GM12878 (cell line): Measurements from ENCODE around the gene DAZAP1. TPM values are rescaled to one million over a fixed set of nuclear protein-coding genes. Genes with fewer than 3 reads are reported as not detected.

ENCODE experiments used
- ATAC-seq: fragments of 200-7000 bp; cut with Tn5 transposase; 3 replicates; pipeline ENCODE4 v1.9.1; 2020; ENCODE audit warnings: mild to moderate bottlenecking, moderate library complexity
- BruUV-seq: library from RNA; stranded (reverse); fragments of 400-500 nt; replicated peaks from 2 replicates; lab custom pipeline; 2021; lab: Mats Ljungman, UMichigan
- CTCF ChIA-PET: fragments of 300-600 bp; sonication (Branson Sonifier 250); formaldehyde crosslinking; extraction: SDS; loops from one replicate; lab custom pipeline; 2021; ENCODE audit warnings: inconsistent platforms; lab: Yijun Ruan, JAX
- POLR2A ChIA-PET: fragments of 350-600 bp; formaldehyde crosslinking; extraction: SDS; loops from one replicate; lab custom pipeline; 2021; ENCODE audit warnings: inconsistent platforms; lab: Charles Lee
- RAD21 ChIA-PET: fragments of 300-600 bp; sonication (Branson Sonifier 250); formaldehyde crosslinking; loops from one replicate; lab custom pipeline; 2023; ENCODE audit warnings: antibody characterized with exemption; ENCODE audit not compliant: unreplicated experiment; lab: Charles Lee
- SMC1A ChIA-PET: fragments of 300-600 bp; sonication (Branson Sonifier 250); formaldehyde crosslinking; loops from one replicate; lab custom pipeline; 2023; ENCODE audit not compliant: unreplicated experiment, uncharacterized antibody; lab: Charles Lee
- DNase-seq: peaks from one replicate; pipeline ENCODE4 v3.0.0-alpha.2; 2011; ENCODE audit warnings: low read depth, low spot score
- FAIRE-seq: peaks from 3 replicates; lab custom pipeline; 2011; peaks lifted over from hg19 to GRCh38; lab: Jason Lieb, UNC
- H2AFZ ChIP-seq: 2 replicates; pipeline ENCODE4 v1.6.0; 2011; ENCODE audit warnings: low read depth, low read length, control low read depth; ENCODE audit not compliant: control insufficient read depth
- H3K27ac ChIP-seq: 2 replicates; pipeline ENCODE4 v1.5.1; 2011; ENCODE audit warnings: control low read depth; ENCODE audit not compliant: control insufficient read depth, insufficient read depth
- H3K27me3 ChIP-seq, 2 experiments: replicated peaks in 1 of 2; 2 replicates each; pipeline versions ENCODE4 v1.6.0 to v1.6.1; 2011; ENCODE audit warnings: low read length in 1 of 2; ENCODE audit not compliant: control insufficient read depth in 2 of 2, insufficient read depth in 2 of 2
- H3K36me3 ChIP-seq, 2 experiments: 2 replicates each; pipeline ENCODE4 v1.5.1; 2011; ENCODE audit warnings: low read length in 1 of 2; ENCODE audit not compliant: control insufficient read depth in 2 of 2, insufficient read depth in 2 of 2
- H3K4me1 ChIP-seq: 2 replicates; pipeline ENCODE4 v1.6.1; 2011; ENCODE audit warnings: mild to moderate bottlenecking, low read length, moderate library complexity, mixed read lengths; ENCODE audit not compliant: control insufficient read depth, insufficient read depth
- H3K4me2 ChIP-seq: 2 replicates; pipeline ENCODE4 v1.6.0; 2011; ENCODE audit warnings: control low read depth; ENCODE audit not compliant: control insufficient read depth, insufficient read depth
- H3K4me3 ChIP-seq: fragments of 200-600 bp; sonication (generic); 2 replicates; pipeline ENCODE4 v1.5.1; 2016
- H3K79me2 ChIP-seq: 2 replicates; pipeline ENCODE4 v1.6.0; 2011; ENCODE audit warnings: low read length; ENCODE audit not compliant: control insufficient read depth, insufficient read depth
- H3K9ac ChIP-seq: 2 replicates; pipeline ENCODE4 v1.8.0; 2011; ENCODE audit warnings: low read length, control low read depth, mixed read lengths; ENCODE audit not compliant: control insufficient read depth, insufficient read depth
- H3K9me3 ChIP-seq: replicated peaks from 3 replicates; pipeline ENCODE4 v1.5.1; 2011; ENCODE audit warnings: mild to moderate bottlenecking, low read length; ENCODE audit not compliant: control insufficient read depth, insufficient read depth
- H4K20me1 ChIP-seq: 2 replicates; pipeline ENCODE4 v1.6.0; 2011; ENCODE audit not compliant: control insufficient read depth, insufficient read depth
- BRCA1 ChIP-seq: IDR thresholded peaks from 2 replicates; pipeline ENCODE4 v1.6.1; 2011; ENCODE audit warnings: low read depth, low read length, improper control_type of control experiment
- CTCF ChIP-seq, 3 experiments: IDR thresholded peaks in 2 of 3; conservative IDR thresholded peaks in 1 of 3; 2 replicates each; pipeline ENCODE4 v1.5.1; 2011; ENCODE audit warnings: low read depth in 3 of 3, low read length in 3 of 3, mild to moderate bottlenecking in 3 of 3, control low read depth in 2 of 3, moderate library complexity in 2 of 3, inconsistent platforms in 1 of 3, mixed read lengths in 1 of 3; ENCODE audit not compliant: control insufficient read depth in 2 of 3, insufficient read depth in 1 of 3; ENCODE audit errors: extremely low read depth in 1 of 3
- GABPA ChIP-seq: IDR thresholded peaks from 2 replicates; pipeline ENCODE4 v1.6.1; 2014; ENCODE audit warnings: antibody characterized with exemption, low read depth, mild to moderate bottlenecking, inconsistent platforms
- HDAC6 ChIP-seq: fragments of 200-600 bp; sonication (generic); IDR thresholded peaks from one replicate; pipeline ENCODE4 v1.8.0; 2017; ENCODE audit warnings: antibody characterized with exemption; ENCODE audit not compliant: unreplicated experiment
- IKZF1 ChIP-seq: fragments of 450-650 bp; conservative IDR thresholded peaks from 2 replicates; pipeline ENCODE4 v1.6.1; 2017; ENCODE audit warnings: antibody characterized with exemption, mild to moderate bottlenecking
- IRF4 ChIP-seq: IDR thresholded peaks from 2 replicates; pipeline ENCODE4 v1.6.1; 2011; ENCODE audit warnings: low read depth, low read length
- SIX5 ChIP-seq: IDR thresholded peaks from 2 replicates; pipeline ENCODE4 v1.6.1; 2011; ENCODE audit warnings: mild to moderate bottlenecking, low read depth, low read length, moderate library complexity; ENCODE audit not compliant: severe bottlenecking
- SMC3 ChIP-seq: IDR thresholded peaks from 2 replicates; pipeline ENCODE4 v1.6.1; 2011; ENCODE audit warnings: low read length, improper control_type of control experiment, borderline replicate concordance
- USF2 ChIP-seq: IDR thresholded peaks from 2 replicates; pipeline ENCODE4 v1.6.1; 2011; ENCODE audit warnings: low read depth, low read length, improper control_type of control experiment, borderline replicate concordance
- YY1 ChIP-seq: IDR thresholded peaks from 2 replicates; pipeline ENCODE4 v1.6.1; 2011; ENCODE audit warnings: low read depth, mild to moderate bottlenecking, low read length
- ZNF274 ChIP-seq: IDR thresholded peaks from one replicate; pipeline ENCODE4 v1.8.0; 2011; ENCODE audit not compliant: insufficient read length, insufficient read depth
- WGBS: methylation state at CpG from one replicate; pipeline ENCODE4 v1.1.6; 2016; ENCODE audit warnings: low lambda C conversion rate; ENCODE audit not compliant: insufficient replicate concordance, insufficient coverage; ENCODE audit errors: missing lambda C conversion rate; 5-methylcytosine and 5-hydroxymethylcytosine counted together
- in situ Hi-C: fragments of 300-500 bp; cut with MboI; formaldehyde crosslinking; loops from 9 replicates; pipeline ENCODE4 v1.14.3; 2018; ENCODE audit warnings: mixed read lengths
- intact Hi-C: fragments of 100-400 bp; cut with micrococcal nuclease; formaldehyde crosslinking; loops from one replicate; pipeline ENCODE4 v1.14.2; 2022; ENCODE audit not compliant: unreplicated experiment
- polyA plus RNA-seq, 11 experiments: library from polyadenylated mRNA; depleted of rRNA in 4 of 11; unstranded in 6 of 11; stranded (reverse) in 5 of 11; fragments of >200 nt; fragmentation: Nextera tagmentation in 4 of 11; fragmentation: Illumina TruSeq in 1 of 11; extraction: Ambion mirVana in 4 of 11; extraction: Trizol in 1 of 11; gene quantifications; 1 replicate in 1 of 11; 2 replicates in 10 of 11; pipeline versions ENCODE4 v1.2.1 to v1.2.3, GENCODE V29; 2011 to 2016; ENCODE audit warnings: inconsistent platforms in 2 of 11, missing spikeins in 2 of 11, low read depth in 1 of 11
- total RNA-seq, 4 experiments: library from RNA; depleted of rRNA in 3 of 4; stranded (reverse); fragments of >200 nt in 3 of 4; fragmentation: Illumina TruSeq in 1 of 4; extraction: Trizol in 1 of 4; gene quantifications; 2 replicates each; pipeline versions ENCODE4 v1.2.1 to v1.2.3, GENCODE V29; 2013 to 2021
- TF ChIP-seq, protein P1 (sequence below): fragments of 450-650 bp; IDR thresholded peaks from 2 replicates; pipeline ENCODE4 v1.6.1; 2018; ENCODE audit warnings: mild to moderate bottlenecking, low read depth, moderate library complexity; ENCODE audit not compliant: partially characterized antibody

The DAZAP1 gene
- total and polyA plus RNA-seq, 10 of the 15 experiments (the other 5 are each of a cell fraction or from before 2014, with no cell fraction given), result 9.9 to 240 (median 92.3) TPM

GRCh38 chr19:1425902-1426301 is 18.5 kb downstream of the DAZAP1 start:
- Histone ChIP-seq H3K9ac (no peak overlapping the region), H2AFZ (no peak overlapping the region), H4K20me1 (no peaks in the 10 kb centered on the region), H3K79me2 (no peaks in the 10 kb centered on the region), H3K27me3 (no peaks in the 10 kb centered on the region), H3K4me1 (no peaks in the 10 kb centered on the region), H3K9me3 (no peaks in the 10 kb centered on the region), H3K4me3 (no peak overlapping the region), H3K4me2 (no peak overlapping the region), H3K36me3 (peaks cover 19 to 61% of the 10 kb centered on the region in 2 experiments), H3K27ac (no peak overlapping the region)
- ChIA-PET POLR2A (no interaction called here), RAD21 (no interaction called here), SMC1A (no interaction called here), CTCF (no interaction called here)
- intact Hi-C loops, result no loop called here
- ATAC-seq (no peak), DNase-seq (no peak), FAIRE-seq (no peak)
- BruUV-seq, result no TSS peak
- no peak for TF ChIP-seq SIX5
- TF ChIP-seq, protein P1, sequence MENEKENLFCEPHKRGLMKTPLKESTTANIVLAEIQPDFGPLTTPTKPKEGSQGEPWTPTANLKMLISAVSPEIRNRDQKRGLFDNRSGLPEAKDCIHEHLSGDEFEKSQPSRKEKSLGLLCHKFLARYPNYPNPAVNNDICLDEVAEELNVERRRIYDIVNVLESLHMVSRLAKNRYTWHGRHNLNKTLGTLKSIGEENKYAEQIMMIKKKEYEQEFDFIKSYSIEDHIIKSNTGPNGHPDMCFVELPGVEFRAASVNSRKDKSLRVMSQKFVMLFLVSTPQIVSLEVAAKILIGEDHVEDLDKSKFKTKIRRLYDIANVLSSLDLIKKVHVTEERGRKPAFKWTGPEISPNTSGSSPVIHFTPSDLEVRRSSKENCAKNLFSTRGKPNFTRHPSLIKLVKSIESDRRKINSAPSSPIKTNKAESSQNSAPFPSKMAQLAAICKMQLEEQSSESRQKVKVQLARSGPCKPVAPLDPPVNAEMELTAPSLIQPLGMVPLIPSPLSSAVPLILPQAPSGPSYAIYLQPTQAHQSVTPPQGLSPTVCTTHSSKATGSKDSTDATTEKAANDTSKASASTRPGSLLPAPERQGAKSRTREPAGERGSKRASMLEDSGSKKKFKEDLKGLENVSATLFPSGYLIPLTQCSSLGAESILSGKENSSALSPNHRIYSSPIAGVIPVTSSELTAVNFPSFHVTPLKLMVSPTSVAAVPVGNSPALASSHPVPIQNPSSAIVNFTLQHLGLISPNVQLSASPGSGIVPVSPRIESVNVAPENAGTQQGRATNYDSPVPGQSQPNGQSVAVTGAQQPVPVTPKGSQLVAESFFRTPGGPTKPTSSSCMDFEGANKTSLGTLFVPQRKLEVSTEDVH, result no peak
- no peak for TF ChIP-seq YY1
- no peak for TF ChIP-seq HDAC6
- TF ChIP-seq CTCF (IDR thresholded peaks at IDR 0.05 in 2 of 3, conservative IDR thresholded peaks at IDR 0.05 in 1 of 3; ENCODE audit: control insufficient read depth in 2 of 3, extremely low read depth in 1 of 3, insufficient read depth in 1 of 3, low read depth in 3 of 3, low read length in 3 of 3), result no peak
- no peak for TF ChIP-seq IRF4
- no peak for TF ChIP-seq SMC3
- TF ChIP-seq BRCA1, result no peak
- TF ChIP-seq GABPA, result no peak
- no peak for TF ChIP-seq IKZF1
- TF ChIP-seq USF2, result no peak
- TF ChIP-seq ZNF274, result no peak
- in situ Hi-C loops, result no loop called here
- 97% methylated on average over 14 of the region's 14 CpGs for WGBS
